Measurements from ENCODE around the gene D2HGDH. TPM values are rescaled to one million over a fixed set of nuclear protein-coding genes. Genes with fewer than 3 reads are reported as not detected.

D2HGDH gene
- total RNA-seq, 1 donor from 2014 or later: 34.8 TPM

- no peaks in the 10 kb centered on the region for H3K4me1 Mint-ChIP-seq (ENCODE audit: low read depth)
- no peaks in the 10 kb centered on the region for H3K9me3 Mint-ChIP-seq (ENCODE audit: low read depth)
- no peaks in the 10 kb centered on the region for H3K36me3 Mint-ChIP-seq (ENCODE audit: insufficient read depth)
- TF ChIP-seq CTCF (IDR thresholded peaks at IDR 0.05; ENCODE audit: unreplicated experiment): no peak
- H3K27ac Mint-ChIP-seq: no peak overlapping the region
- peaks cover 2% of the 10 kb centered on the region for H3K27me3 Mint-ChIP-seq
- no peak for DNase-seq (ENCODE audit: low spot score, unreplicated experiment)
- H3K4me3 Mint-ChIP-seq (ENCODE audit: low read depth): no peak overlapping the region
These were observed 41.1 kb downstream of the D2HGDH start for GRCh38 chr2:241775223-241776177.

- Mint-ChIP-seq H3K4me3 (ENCODE audit: low read depth) (no peak within 1 kb of the TSS), H3K4me1 (ENCODE audit: low read depth) (no peaks in the 10 kb centered on the region), H3K27me3 (peaks cover 2% of the 10 kb centered on the region), H3K27ac (no peak within 1 kb of the TSS), H3K9me3 (ENCODE audit: low read depth) (peaks cover 3% of the 10 kb centered on the region), H3K36me3 (ENCODE audit: insufficient read depth) (no peaks in the 10 kb centered on the region)
- TF ChIP-seq CTCF (IDR thresholded peaks at IDR 0.05; ENCODE audit: unreplicated experiment): no peak
- no peak for DNase-seq (ENCODE audit: low spot score, unreplicated experiment)
These were observed 42.1 kb downstream of the D2HGDH start, which contains the start of gene GAL3ST2 for GRCh38 chr2:241776336-241777169. Gene GAL3ST2 (plus strand): TSS chr2:241776822. CDS start chr2:241776956, 134 bp downstream.

GRCh38 chr2:241777170-241777685 lies 42.8 kb downstream of the D2HGDH start:
- Mint-ChIP-seq H3K4me1 (ENCODE audit: low read depth) (no peaks in the 10 kb centered on the region), H3K9me3 (ENCODE audit: low read depth) (peaks cover 3% of the 10 kb centered on the region), H3K4me3 (ENCODE audit: low read depth) (no peak overlapping the region), H3K27me3 (peaks cover under 1% of the 10 kb centered on the region), H3K27ac (no peak overlapping the region), H3K36me3 (ENCODE audit: insufficient read depth) (no peaks in the 10 kb centered on the region)
- no peak for DNase-seq (ENCODE audit: low spot score, unreplicated experiment)
- TF ChIP-seq CTCF (IDR thresholded peaks at IDR 0.05; ENCODE audit: unreplicated experiment): no peak

- Mint-ChIP-seq H3K4me1 (ENCODE audit: low read depth) (no peaks in the 10 kb centered on the region), H3K4me3 (ENCODE audit: low read depth) (no peak overlapping the region)
These were observed 43.5 kb downstream of the D2HGDH start for GRCh38 chr2:241777686-241778627.

More at GRCh38 chr2:241777686-241778627, 43.5 kb downstream of the D2HGDH start:
- peaks cover 6% of the 10 kb centered on the region for H3K9me3 Mint-ChIP-seq (ENCODE audit: low read depth)
- no peak overlapping the region for H3K27ac Mint-ChIP-seq
- no peak for DNase-seq (ENCODE audit: low spot score, unreplicated experiment)
- H3K36me3 Mint-ChIP-seq (ENCODE audit: insufficient read depth): no peaks in the 10 kb centered on the region
- no peaks in the 10 kb centered on the region for H3K27me3 Mint-ChIP-seq
- TF ChIP-seq CTCF (IDR thresholded peaks at IDR 0.05; ENCODE audit: unreplicated experiment): no peak

Measured in progenitor cell of endocrine pancreas (in vitro differentiated cells).